HepG2 (cell line): Measurements from ENCODE around the gene ADAT3. TPM values are rescaled to one million over a fixed set of nuclear protein-coding genes. Genes with fewer than 3 reads are reported as not detected.
A peak's percentile ranks its signal among the peaks of the same experiment; 100 is the strongest.

Source experiments
- BRF2 ChIP-seq: sonication (generic); formaldehyde crosslinking; IDR thresholded peaks from 2 replicates; pipeline ENCODE4 v1.8.1; 2022; ENCODE audit warnings: mild to moderate bottlenecking, missing genetic modification reagents
- CEBPG ChIP-seq: IDR thresholded peaks from 2 replicates; pipeline ENCODE4 v1.6.1; 2016
- ETV6 ChIP-seq: sonication (generic); formaldehyde crosslinking; conservative IDR thresholded peaks from 2 replicates; pipeline ENCODE4 v1.4.0; 2020; ENCODE audit warnings: missing genetic modification reagents
- GABPB1 ChIP-seq: IDR thresholded peaks from 2 replicates; pipeline ENCODE4 v1.6.1; 2016; ENCODE audit warnings: mild to moderate bottlenecking, missing genetic modification reagents, moderate library complexity, missing compliant biosample characterization
- GFI1 ChIP-seq: sonication (generic); formaldehyde crosslinking; IDR thresholded peaks from 2 replicates; pipeline ENCODE4 v1.5.0; 2020; ENCODE audit warnings: missing genetic modification reagents, mild to moderate bottlenecking, borderline replicate concordance
- HINFP ChIP-seq: sonication (generic); formaldehyde crosslinking; IDR thresholded peaks from 2 replicates; pipeline ENCODE4 v1.4.0; 2020; ENCODE audit warnings: low read depth, mild to moderate bottlenecking, missing genetic modification reagents
- HOXA9 ChIP-seq: sonication (generic); formaldehyde crosslinking; IDR thresholded peaks from 2 replicates; pipeline ENCODE4 v1.8.1; 2022; ENCODE audit warnings: missing genetic modification reagents, mild to moderate bottlenecking, moderate library complexity, borderline replicate concordance
- NFE2 ChIP-seq: sonication (generic); formaldehyde crosslinking; IDR thresholded peaks from 2 replicates; pipeline ENCODE4 v1.4.0; 2020; ENCODE audit warnings: missing genetic modification reagents
- PHB2 ChIP-seq: fragments of 450-650 bp; IDR thresholded peaks from 2 replicates; pipeline ENCODE4 v1.6.1; 2018; ENCODE audit not compliant: partially characterized antibody
- PHF21A ChIP-seq: sonication (generic); formaldehyde crosslinking; IDR thresholded peaks from 2 replicates; pipeline ENCODE4 v1.5.0; 2020; ENCODE audit warnings: mild to moderate bottlenecking, missing genetic modification reagents
- RELA ChIP-seq: sonication (generic); formaldehyde crosslinking; IDR thresholded peaks from 2 replicates; pipeline ENCODE4 v1.4.0; 2020; ENCODE audit warnings: missing genetic modification reagents
- RFX5 ChIP-seq: IDR thresholded peaks from 2 replicates; pipeline ENCODE4 v1.6.1; 2011; ENCODE audit warnings: low read depth, low read length, improper control_type of control experiment
- SAFB2 ChIP-seq: sonication (generic); formaldehyde crosslinking; IDR thresholded peaks from 2 replicates; pipeline ENCODE4 v1.5.1; 2020; ENCODE audit warnings: missing genetic modification reagents, low read depth, mild to moderate bottlenecking, borderline replicate concordance
- SIN3A ChIP-seq: IDR thresholded peaks from 2 replicates; pipeline ENCODE4 v1.6.1; 2011; ENCODE audit warnings: low read depth, mild to moderate bottlenecking, control low read depth, low read length, borderline replicate concordance
- SMAD1 ChIP-seq: sonication (generic); formaldehyde crosslinking; IDR thresholded peaks from 2 replicates; pipeline ENCODE4 v1.4.0; 2020; ENCODE audit warnings: missing genetic modification reagents, low read depth, mild to moderate bottlenecking, borderline replicate concordance
- SMAD9 ChIP-seq: sonication (generic); formaldehyde crosslinking; IDR thresholded peaks from 2 replicates; pipeline ENCODE4 v1.5.1; 2020; ENCODE audit warnings: mild to moderate bottlenecking, missing genetic modification reagents
- ZBTB10 ChIP-seq: sonication (generic); formaldehyde crosslinking; IDR thresholded peaks from 2 replicates; pipeline ENCODE4 v1.4.0; 2020; ENCODE audit warnings: missing genetic modification reagents, borderline replicate concordance
- ZNF101 ChIP-seq: sonication (generic); formaldehyde crosslinking; IDR thresholded peaks from 2 replicates; pipeline ENCODE4 v1.4.0; 2020; ENCODE audit warnings: mild to moderate bottlenecking, low read depth, missing genetic modification reagents, borderline replicate concordance
- ZNF556 ChIP-seq: sonication (generic); formaldehyde crosslinking; IDR thresholded peaks from 2 replicates; pipeline ENCODE4 v1.4.0; 2020; ENCODE audit warnings: mild to moderate bottlenecking, missing genetic modification reagents, borderline replicate concordance
- ZNF563 ChIP-seq: sonication (generic); formaldehyde crosslinking; IDR thresholded peaks from 2 replicates; pipeline ENCODE4 v1.8.0; 2022; ENCODE audit warnings: mild to moderate bottlenecking, moderate library complexity, missing genetic modification reagents
- polyA plus RNA-seq, 8 experiments: library from polyadenylated mRNA; depleted of rRNA in 3 of 8; stranded (reverse) in 7 of 8; unstranded in 1 of 8; fragments of >200 nt; fragmentation: Illumina TruSeq in 4 of 8; extraction: Trizol in 4 of 8; gene quantifications; 2 replicates each; pipeline versions ENCODE4 v1.2.1 to v1.2.3, GENCODE V29; 2011 to 2016; ENCODE audit warnings: low read depth in 4 of 8, missing spikeins in 1 of 8, mixed read lengths in 1 of 8; ENCODE audit not compliant: insufficient read depth in 1 of 8
- total RNA-seq, 5 experiments: library from RNA; depleted of rRNA; stranded (reverse); fragments of >200 nt; fragmentation: Illumina TruSeq; extraction: Trizol; gene quantifications; 2 replicates each; pipeline ENCODE4 v1.2.3, GENCODE V29; 2016; ENCODE audit warnings: low read depth in 1 of 5
- TF ChIP-seq, protein P1 (sequence below): IDR thresholded peaks from 2 replicates; pipeline ENCODE4 v1.6.1; 2016
- TF ChIP-seq, protein P2 (sequence below): sonication (generic); formaldehyde crosslinking; IDR thresholded peaks from 2 replicates; pipeline ENCODE4 v1.4.0; 2020; ENCODE audit warnings: missing genetic modification reagents

ADAT3 gene
- total and polyA plus RNA-seq, 2 of the 13 experiments (the other 11 are each of a cell fraction or from before 2014, with no cell fraction given): 0.95 to 3.5 TPM

GRCh38 chr19:1863638-1864479 is 41.3 kb upstream of the ADAT3 start (continued):
- TF ChIP-seq HINFP (CRISPR knock-in tag) (no peak), SIN3A (peak; percentile 79; the same call in 1 of the 2 replicates), HOXA9 (no peak; the same call in 1 of the 2 replicates), BRF2 (CRISPR knock-in tag) (no peak), PHB2 (no peak), SMAD1 (CRISPR knock-in tag) (peak; percentile 37; the same call in 1 of the 2 replicates), CEBPG (CRISPR knock-in tag) (no peak), GFI1 (CRISPR knock-in tag) (no peak), RELA (CRISPR knock-in tag) (no peak), NFE2 (CRISPR knock-in tag) (no peak), SMAD9 (CRISPR knock-in tag) (no peak), ETV6 (CRISPR knock-in tag) (no peak), ZNF556 (CRISPR knock-in tag) (no peak), PHF21A (CRISPR knock-in tag) (peak; percentile 46), ZBTB10 (peak; percentile 86), GABPB1 (CRISPR knock-in tag) (peak; percentile 76), SAFB2 (CRISPR knock-in tag) (no peak), RFX5 (no peak), ZNF563 (no peak; the same call in 1 of the 2 replicates), ZNF101 (no peak)
- TF ChIP-seq, protein P1, sequence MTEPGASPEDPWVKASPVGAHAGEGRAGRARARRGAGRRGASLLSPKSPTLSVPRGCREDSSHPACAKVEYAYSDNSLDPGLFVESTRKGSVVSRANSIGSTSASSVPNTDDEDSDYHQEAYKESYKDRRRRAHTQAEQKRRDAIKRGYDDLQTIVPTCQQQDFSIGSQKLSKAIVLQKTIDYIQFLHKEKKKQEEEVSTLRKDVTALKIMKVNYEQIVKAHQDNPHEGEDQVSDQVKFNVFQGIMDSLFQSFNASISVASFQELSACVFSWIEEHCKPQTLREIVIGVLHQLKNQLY (CRISPR knock-in tag): peak; percentile 60; the same call in 1 of the 2 replicates
- TF ChIP-seq, protein P2, sequence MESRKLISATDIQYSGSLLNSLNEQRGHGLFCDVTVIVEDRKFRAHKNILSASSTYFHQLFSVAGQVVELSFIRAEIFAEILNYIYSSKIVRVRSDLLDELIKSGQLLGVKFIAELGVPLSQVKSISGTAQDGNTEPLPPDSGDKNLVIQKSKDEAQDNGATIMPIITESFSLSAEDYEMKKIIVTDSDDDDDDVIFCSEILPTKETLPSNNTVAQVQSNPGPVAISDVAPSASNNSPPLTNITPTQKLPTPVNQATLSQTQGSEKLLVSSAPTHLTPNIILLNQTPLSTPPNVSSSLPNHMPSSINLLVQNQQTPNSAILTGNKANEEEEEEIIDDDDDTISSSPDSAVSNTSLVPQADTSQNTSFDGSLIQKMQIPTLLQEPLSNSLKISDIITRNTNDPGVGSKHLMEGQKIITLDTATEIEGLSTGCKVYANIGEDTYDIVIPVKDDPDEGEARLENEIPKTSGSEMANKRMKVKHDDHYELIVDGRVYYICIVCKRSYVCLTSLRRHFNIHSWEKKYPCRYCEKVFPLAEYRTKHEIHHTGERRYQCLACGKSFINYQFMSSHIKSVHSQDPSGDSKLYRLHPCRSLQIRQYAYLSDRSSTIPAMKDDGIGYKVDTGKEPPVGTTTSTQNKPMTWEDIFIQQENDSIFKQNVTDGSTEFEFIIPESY: no peak
